Measurements from ENCODE around the gene ATP5F1C. TPM values are rescaled to one million over a fixed set of nuclear protein-coding genes. Genes with fewer than 3 reads are reported as not detected.

Gene ATP5F1C
- polyA plus RNA-seq, 3 donors = 179 to 455 (median 437) TPM

DNA sequence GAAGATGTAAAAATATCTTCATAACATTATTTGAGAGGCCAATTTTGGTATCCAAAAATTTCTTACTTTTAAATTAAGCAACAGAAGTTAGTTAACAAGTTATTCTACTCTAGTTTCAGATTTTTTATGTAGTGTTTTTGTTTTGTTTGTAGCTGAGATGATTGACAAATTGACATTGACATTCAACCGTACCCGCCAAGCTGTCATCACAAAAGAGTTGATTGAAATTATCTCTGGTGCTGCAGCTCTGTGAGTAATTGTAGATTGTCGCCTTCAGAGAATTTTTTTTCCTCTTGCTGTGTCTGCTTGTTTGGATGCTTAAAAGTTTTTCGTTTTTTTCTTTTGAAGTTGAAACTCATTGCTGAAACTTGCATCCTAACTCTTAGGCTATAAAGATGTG, 14.6 kb downstream of the ATP5F1C start:
- no peaks in the 10 kb centered on the region for H3K9me3 ChIP-seq (replicated peaks in 1 of 2; ENCODE audit: control insufficient read depth in 1 of 2, insufficient read depth in 1 of 2, low read length in 2 of 2)
- H3K27me3 ChIP-seq (ENCODE audit: control insufficient read depth in 2 of 2, insufficient read depth in 2 of 2, low read length in 2 of 2) = no peaks in the 10 kb centered on the region
- H3K4me1 ChIP-seq (ENCODE audit: control insufficient read depth in 1 of 2, insufficient read depth in 2 of 2, low read length in 2 of 2) = no peaks in the 10 kb centered on the region
- no peaks in the 10 kb centered on the region for H3K4me1 Mint-ChIP-seq
- no peaks in the 10 kb centered on the region for H3K9me3 Mint-ChIP-seq
- H3K27me3 Mint-ChIP-seq (ENCODE audit: low read depth in 3 of 3) = no peaks in the 10 kb centered on the region
- H3K4me3 Mint-ChIP-seq = no peak overlapping the region
- no peak overlapping the region for H3K4me3 ChIP-seq (replicated peaks in 1 of 3; ENCODE audit: low read depth in 2 of 3, low read length in 3 of 3)
- no peak overlapping the region for H3K27ac Mint-ChIP-seq
- DNase-seq = no peak
- H3K9ac ChIP-seq (ENCODE audit: insufficient read depth, low read length, poor library complexity, severe bottlenecking) = no peak overlapping the region
- H4K20me1 ChIP-seq (ENCODE audit: insufficient read depth, low read length) = peaks cover 16% of the 10 kb centered on the region
- no peak overlapping the region for H3K27ac ChIP-seq (ENCODE audit: low read depth in 1 of 2, low read length in 2 of 2)
- 98% methylated on average over 4 of the region's 4 CpGs for WGBS (ENCODE audit: insufficient coverage)
- TF ChIP-seq, protein P1, sequence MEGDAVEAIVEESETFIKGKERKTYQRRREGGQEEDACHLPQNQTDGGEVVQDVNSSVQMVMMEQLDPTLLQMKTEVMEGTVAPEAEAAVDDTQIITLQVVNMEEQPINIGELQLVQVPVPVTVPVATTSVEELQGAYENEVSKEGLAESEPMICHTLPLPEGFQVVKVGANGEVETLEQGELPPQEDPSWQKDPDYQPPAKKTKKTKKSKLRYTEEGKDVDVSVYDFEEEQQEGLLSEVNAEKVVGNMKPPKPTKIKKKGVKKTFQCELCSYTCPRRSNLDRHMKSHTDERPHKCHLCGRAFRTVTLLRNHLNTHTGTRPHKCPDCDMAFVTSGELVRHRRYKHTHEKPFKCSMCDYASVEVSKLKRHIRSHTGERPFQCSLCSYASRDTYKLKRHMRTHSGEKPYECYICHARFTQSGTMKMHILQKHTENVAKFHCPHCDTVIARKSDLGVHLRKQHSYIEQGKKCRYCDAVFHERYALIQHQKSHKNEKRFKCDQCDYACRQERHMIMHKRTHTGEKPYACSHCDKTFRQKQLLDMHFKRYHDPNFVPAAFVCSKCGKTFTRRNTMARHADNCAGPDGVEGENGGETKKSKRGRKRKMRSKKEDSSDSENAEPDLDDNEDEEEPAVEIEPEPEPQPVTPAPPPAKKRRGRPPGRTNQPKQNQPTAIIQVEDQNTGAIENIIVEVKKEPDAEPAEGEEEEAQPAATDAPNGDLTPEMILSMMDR (IDR thresholded peaks at IDR 0.05) = no peak
- peaks cover 77 to 97% of the 10 kb centered on the region in 2 donors for H3K36me3 Mint-ChIP-seq
- H3K79me2 ChIP-seq (ENCODE audit: insufficient read depth, low read length) = no peaks in the 10 kb centered on the region
- H3K36me3 ChIP-seq (replicated peaks in 1 of 2; ENCODE audit: control insufficient read depth in 1 of 2, insufficient read depth in 2 of 2, low read length in 2 of 2) = peaks cover 88 to 98% of the 10 kb centered on the region in 2 donors
- intact Hi-C loops (cut with micrococcal nuclease) = no loop called here
- H3K4me2 ChIP-seq (replicated peaks; ENCODE audit: extremely low read depth, low read length, poor library complexity, severe bottlenecking) = no peak overlapping the region
- H2AFZ ChIP-seq (ENCODE audit: insufficient read depth, low read depth, low read length, poor library complexity, severe bottlenecking) = no peak overlapping the region

DNA sequence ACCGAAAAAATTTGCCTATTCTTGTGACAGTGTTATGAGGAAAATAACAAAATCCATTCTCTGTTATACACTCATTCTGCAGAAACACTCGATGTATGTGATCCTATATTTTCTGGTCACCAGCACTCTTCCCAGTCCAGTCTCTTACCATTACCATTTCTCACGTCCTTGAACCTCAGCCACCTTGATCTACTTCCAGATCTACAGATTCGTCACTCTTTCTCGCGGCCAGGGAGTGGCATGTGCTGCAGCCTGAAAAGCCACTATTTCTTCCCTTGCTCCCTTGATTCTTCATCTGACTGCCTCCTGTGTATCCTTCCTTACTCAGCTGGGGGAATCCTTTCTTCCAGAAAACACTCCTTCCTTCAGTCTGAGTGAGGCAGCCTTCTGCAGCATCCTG, 16.2 kb downstream of the ATP5F1C start:
- Mint-ChIP-seq H3K27me3 (ENCODE audit: low read depth in 3 of 3) (no peaks in the 10 kb centered on the region), H3K9me3 (no peaks in the 10 kb centered on the region), H3K36me3 (peaks cover 69 to 88% of the 10 kb centered on the region in 2 donors), H3K4me1 (no peaks in the 10 kb centered on the region), H3K27ac (peak overlapping the region in 1 of 7 donors; percentile 22), H3K4me3 (no peak overlapping the region)
- WGBS (ENCODE audit: insufficient coverage) = 100% methylated on average over 5 of the region's 6 CpGs
- no peak overlapping the region for H3K9ac ChIP-seq (ENCODE audit: insufficient read depth, low read length, poor library complexity, severe bottlenecking)
- no peaks in the 10 kb centered on the region for H3K27me3 ChIP-seq (ENCODE audit: control insufficient read depth in 2 of 2, insufficient read depth in 2 of 2, low read length in 2 of 2)
- TF ChIP-seq, protein P1 (IDR thresholded peaks at IDR 0.05) = no peak
- no peak overlapping the region for H3K4me2 ChIP-seq (replicated peaks; ENCODE audit: extremely low read depth, low read length, poor library complexity, severe bottlenecking)
- no peaks in the 10 kb centered on the region for H3K9me3 ChIP-seq (replicated peaks in 1 of 2; ENCODE audit: control insufficient read depth in 1 of 2, insufficient read depth in 1 of 2, low read length in 2 of 2)
- peaks cover 84 to 95% of the 10 kb centered on the region in 2 donors for H3K36me3 ChIP-seq (replicated peaks in 1 of 2; ENCODE audit: control insufficient read depth in 1 of 2, insufficient read depth in 2 of 2, low read length in 2 of 2)
- H3K4me3 ChIP-seq (replicated peaks in 1 of 3; ENCODE audit: low read depth in 2 of 3, low read length in 3 of 3) = no peak overlapping the region
- no peak overlapping the region for H3K27ac ChIP-seq (ENCODE audit: low read depth in 1 of 2, low read length in 2 of 2)
- H3K4me1 ChIP-seq (ENCODE audit: control insufficient read depth in 1 of 2, insufficient read depth in 2 of 2, low read length in 2 of 2) = no peaks in the 10 kb centered on the region
- no peak overlapping the region for H2AFZ ChIP-seq (ENCODE audit: insufficient read depth, low read depth, low read length, poor library complexity, severe bottlenecking)
- peaks cover 10% of the 10 kb centered on the region for H4K20me1 ChIP-seq (ENCODE audit: insufficient read depth, low read length)
- no peak for DNase-seq
- intact Hi-C loops (cut with micrococcal nuclease) = no loop called here
- H3K79me2 ChIP-seq (ENCODE audit: insufficient read depth, low read length) = no peaks in the 10 kb centered on the region
